IMR-90 (cell line): ENCODE results near the gene MAG. TPM values are rescaled to one million over a fixed set of nuclear protein-coding genes. Genes with fewer than 3 reads are reported as not detected.

Experiments
- ATAC-seq: fragments of 200-7000 bp; cut with Tn5 transposase; 2 replicates; pipeline ENCODE4 v1.9.1; 2020; ENCODE audit warnings: low read depth, mild to moderate bottlenecking, moderate library complexity
- BruUV-seq: library from RNA; stranded (reverse); fragments of 400-500 nt; replicated peaks from 2 replicates; lab custom pipeline; 2021; lab: Mats Ljungman, UMichigan
- CTCF ChIA-PET: fragments of 300-600 bp; formaldehyde crosslinking; extraction: SDS; loops from one replicate; lab custom pipeline; 2021; ENCODE audit warnings: antibody characterized with exemption; lab: Yijun Ruan, JAX
- POLR2A ChIA-PET: fragments of 300-600 bp; sonication (Branson Sonifier 250); formaldehyde crosslinking; loops from one replicate; lab custom pipeline; 2022; ENCODE audit warnings: antibody characterized with exemption; ENCODE audit not compliant: unreplicated experiment; lab: Charles Lee
- DNase-seq: peaks from one replicate; pipeline ENCODE4 v3.0.0; 2013
- H2AFZ ChIP-seq: replicated peaks from 2 replicates; pipeline ENCODE3; 2013; ENCODE audit warnings: low read length, mild to moderate bottlenecking; ENCODE audit not compliant: poor library complexity
- H2AK5ac ChIP-seq: 2 replicates; pipeline ENCODE4 v1.6.1; 2013; ENCODE audit warnings: low read depth, low read length, inconsistent platforms
- H2AK9ac ChIP-seq: replicated peaks from 2 replicates; pipeline ENCODE3; 2013; ENCODE audit warnings: mild to moderate bottlenecking, low read depth, low read length, moderate library complexity; ENCODE audit not compliant: poor library complexity
- H2BK120ac ChIP-seq: 2 replicates; pipeline ENCODE4 v1.6.1; 2013; ENCODE audit warnings: low read depth, low read length, inconsistent platforms
- H2BK15ac ChIP-seq: 3 replicates; pipeline ENCODE4 v1.6.1; 2013; ENCODE audit warnings: low read depth, low read length, inconsistent platforms
- H2BK20ac ChIP-seq: 2 replicates; pipeline ENCODE4 v1.6.1; 2013; ENCODE audit warnings: low read depth, mild to moderate bottlenecking, inconsistent platforms, low read length, moderate library complexity
- H2BK5ac ChIP-seq: 2 replicates; pipeline ENCODE4 v1.6.1; 2013; ENCODE audit warnings: mild to moderate bottlenecking, low read depth, low read length, inconsistent platforms; ENCODE audit not compliant: poor library complexity, severe bottlenecking
- H3K14ac ChIP-seq: replicated peaks from 2 replicates; pipeline ENCODE4 v1.6.1; 2013; ENCODE audit warnings: low read depth, low read length, inconsistent platforms
- H3K18ac ChIP-seq: 2 replicates; pipeline ENCODE4 v1.6.1; 2013; ENCODE audit warnings: low read depth, low read length, control low read depth
- H3K23ac ChIP-seq: 2 replicates; pipeline ENCODE4 v1.6.1; 2013; ENCODE audit warnings: low read depth, low read length, inconsistent platforms
- H3K27ac ChIP-seq: 2 replicates; pipeline ENCODE4 v1.5.1; 2013; ENCODE audit warnings: mild to moderate bottlenecking, control low read depth, low read length; ENCODE audit not compliant: insufficient read depth
- H3K27me3 ChIP-seq: 2 replicates; pipeline ENCODE4 v1.6.1; 2013; ENCODE audit warnings: low read length; ENCODE audit not compliant: control insufficient read depth, insufficient read depth
- H3K36me3 ChIP-seq: 2 replicates; pipeline ENCODE4 v1.6.1; 2013; ENCODE audit warnings: low read length, mixed read lengths; ENCODE audit not compliant: control insufficient read depth, insufficient read depth
- H3K4ac ChIP-seq: 2 replicates; pipeline ENCODE4 v1.6.1; 2013; ENCODE audit warnings: low read depth, low read length, inconsistent platforms
- H3K4me1 ChIP-seq: 2 replicates; pipeline ENCODE4 v1.6.1; 2013; ENCODE audit warnings: low read length, mixed read lengths; ENCODE audit not compliant: control insufficient read depth, insufficient read depth
- H3K4me2 ChIP-seq: 2 replicates; pipeline ENCODE4 v1.6.1; 2013; ENCODE audit warnings: low read depth, mild to moderate bottlenecking, control low read depth, low read length, moderate library complexity
- H3K4me3 ChIP-seq: 2 replicates; pipeline ENCODE4 v1.5.1; 2013; ENCODE audit warnings: low read depth, mild to moderate bottlenecking, control low read depth, low read length, moderate library complexity; ENCODE audit not compliant: insufficient read depth
- H3K56ac ChIP-seq: 2 replicates; pipeline ENCODE4 v1.6.1; 2013; ENCODE audit warnings: low read length, inconsistent platforms; ENCODE audit not compliant: insufficient read depth; ENCODE audit errors: extremely low read depth
- H3K79me1 ChIP-seq, 2 experiments: 2 replicates each; pipeline ENCODE4 v1.6.1; 2013; ENCODE audit warnings: low read length in 2 of 2, inconsistent platforms in 1 of 2, low read depth in 1 of 2
- H3K9ac ChIP-seq: 2 replicates; pipeline ENCODE4 v1.6.1; 2013; ENCODE audit warnings: low read depth, low read length, control low read depth
- H3K9me1 ChIP-seq: 2 replicates; pipeline ENCODE4 v1.6.1; 2013; ENCODE audit warnings: low read length, inconsistent platforms; ENCODE audit not compliant: insufficient read depth
- H3K9me3 ChIP-seq: 2 replicates; pipeline ENCODE4 v1.6.1; 2013; ENCODE audit warnings: low read length; ENCODE audit not compliant: control insufficient read depth, insufficient read depth
- H4K20me1 ChIP-seq: 2 replicates; pipeline ENCODE4 v1.6.1; 2013; ENCODE audit warnings: low read length, inconsistent platforms; ENCODE audit not compliant: insufficient read depth
- H4K5ac ChIP-seq: 2 replicates; pipeline ENCODE4 v1.6.1; 2013; ENCODE audit warnings: mild to moderate bottlenecking, low read depth, low read length, control low read depth
- H4K8ac ChIP-seq, 2 experiments: 2 replicates each; pipeline ENCODE4 v1.6.1; 2013; ENCODE audit warnings: low read depth in 2 of 2, low read length in 2 of 2, control low read depth in 1 of 2, inconsistent platforms in 1 of 2
- H4K91ac ChIP-seq: 2 replicates; pipeline ENCODE4 v1.6.1; 2013; ENCODE audit warnings: low read depth, low read length, inconsistent platforms; ENCODE audit not compliant: insufficient read depth
- MAFK ChIP-seq: IDR thresholded peaks from 2 replicates; pipeline ENCODE4 v1.6.1; 2012; ENCODE audit warnings: low read depth, low read length, improper control_type of control experiment
- MAZ ChIP-seq: IDR thresholded peaks from 2 replicates; pipeline ENCODE4 v1.6.1; 2012; ENCODE audit warnings: low read depth, mild to moderate bottlenecking, low read length, improper control_type of control experiment, moderate library complexity, borderline replicate concordance
- POLR2A ChIP-seq: IDR thresholded peaks from 2 replicates; pipeline ENCODE4 v1.6.1; 2012; ENCODE audit warnings: mild to moderate bottlenecking, low read depth, low read length
- RCOR1 ChIP-seq: IDR thresholded peaks from 2 replicates; pipeline ENCODE4 v1.6.1; 2012; ENCODE audit warnings: mild to moderate bottlenecking, low read length, improper control_type of control experiment; ENCODE audit not compliant: insufficient replicate concordance
- WGBS, 2 experiments: methylation state at CpG; one replicate each; pipeline versions ENCODE4 v1.1.5 to v1.1.7; 2013; ENCODE audit warnings: missing lambda C conversion rate in 2 of 2; ENCODE audit not compliant: insufficient read length in 1 of 2; ENCODE audit errors: extremely low coverage in 2 of 2; 5-methylcytosine and 5-hydroxymethylcytosine counted together
- dilution Hi-C: fragments of 300-500 bp; cut with HindIII; formaldehyde crosslinking; loops from one replicate; pipeline ENCODE4 v1.14.3; 2018; ENCODE audit warnings: low sequenced_read_pairs; ENCODE audit not compliant: unreplicated experiment
- in situ Hi-C: fragments of 300-500 bp; cut with MboI; formaldehyde crosslinking; loops from 3 replicates; pipeline ENCODE4 v1.14.3; 2019; ENCODE audit warnings: low sequenced_read_pairs, inconsistent platforms, mixed read lengths
- intact Hi-C: fragments of 100-400 bp; cut with micrococcal nuclease; formaldehyde crosslinking; loops from 2 replicates; pipeline ENCODE4 v1.10.0; 2022
- polyA plus RNA-seq, 3 experiments: library from polyadenylated mRNA; depleted of rRNA; stranded (reverse); fragments of >200 nt; gene quantifications; 2 replicates each; pipeline ENCODE4 v1.2.3, GENCODE V29; 2012; ENCODE audit warnings: low replicate concordance in 1 of 3
- total RNA-seq: library from RNA; depleted of rRNA; stranded (reverse); fragments of >200 nt; gene quantifications from 2 replicates; pipeline ENCODE4 v1.2.3, GENCODE V29; 2012

Gene MAG
- total and polyA plus RNA-seq, 2 of the 4 experiments (the other 2 are of a cell fraction), result not detected

DNA sequence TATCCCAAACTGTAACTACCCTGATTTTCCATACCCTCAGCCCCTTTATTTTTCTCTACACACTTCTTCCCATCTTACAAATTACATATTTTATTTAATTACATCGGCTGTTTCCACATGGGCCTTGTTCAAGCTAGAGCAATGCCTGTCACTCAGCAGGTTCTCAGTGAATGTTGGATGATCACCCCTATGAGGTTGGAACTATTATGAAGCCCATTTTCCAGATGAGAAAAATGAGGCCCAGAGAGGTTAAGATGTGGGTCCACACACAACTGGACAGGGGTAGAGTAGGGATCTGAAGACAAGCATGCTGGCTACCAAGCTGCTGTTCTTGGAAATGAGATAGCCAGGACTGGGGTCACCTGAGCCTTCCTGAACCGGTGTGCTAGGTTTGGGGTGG is 10.0 kb downstream of the MAG start:
- peak overlapping the region; percentile 14 for H2AFZ ChIP-seq

More for the DNA sequence above, 10.0 kb downstream of the MAG start:
- no peaks in the 10 kb centered on the region for H3K4me1 ChIP-seq
- no peaks in the 10 kb centered on the region for H3K36me3 ChIP-seq
- H3K9me1 ChIP-seq, result peaks cover 15% of the 10 kb centered on the region
- no peaks in the 10 kb centered on the region for H3K79me1 ChIP-seq
- intact Hi-C loops (no loop called here), in situ Hi-C loops (no loop called here), dilution Hi-C loops (no loop called here)
- no peak overlapping the region for H3K56ac ChIP-seq
- H3K18ac ChIP-seq, result no peak overlapping the region
- no peak overlapping the region for H4K8ac ChIP-seq
- no peak overlapping the region for H3K9ac ChIP-seq
- H3K14ac ChIP-seq, result no peak overlapping the region
- H4K5ac ChIP-seq, result no peak overlapping the region
- no peaks in the 10 kb centered on the region for H4K20me1 ChIP-seq
- DNase-seq, result no peak
- H3K27me3 ChIP-seq, result peaks cover 4% of the 10 kb centered on the region
- POLR2A ChIA-PET, result no interaction called here
- WGBS, 2 experiments, result 100% methylated on average over 1 of the region's 2 CpGs; no CpG with 5 or more reads in 1 of the 2 experiments
- no peak for ATAC-seq
- no peak overlapping the region for H3K4me2 ChIP-seq
- H2BK20ac ChIP-seq, result no peak overlapping the region
- no peak overlapping the region for H3K4me3 ChIP-seq
- H3K23ac ChIP-seq, result no peak overlapping the region
- no peak overlapping the region for H2AK5ac ChIP-seq
- H2BK120ac ChIP-seq, result no peak overlapping the region
- H3K4ac ChIP-seq, result no peak overlapping the region
- no peaks in the 10 kb centered on the region for H3K9me3 ChIP-seq
- no peak overlapping the region for H2BK15ac ChIP-seq
- TF ChIP-seq MAZ (no peak), RCOR1 (no peak), MAFK (no peak), POLR2A (no peak)
- H2BK5ac ChIP-seq, result no peak overlapping the region
- no peak overlapping the region for H4K91ac ChIP-seq
- no peak overlapping the region for H2AK9ac ChIP-seq
- CTCF ChIA-PET, result no interaction called here
- BruUV-seq, result no TSS peak
- no peak overlapping the region for H3K27ac ChIP-seq
